ENCODE results near the gene ATG4B.
A peak's percentile ranks its signal among the peaks of the same experiment; 100 is the strongest.
"Not testable (repeated sequence)": the region's sequence is repeated elsewhere in the genome, so short reads cannot be mapped to it uniquely, and the experiment has no call there.

ATG4B gene

DNA sequence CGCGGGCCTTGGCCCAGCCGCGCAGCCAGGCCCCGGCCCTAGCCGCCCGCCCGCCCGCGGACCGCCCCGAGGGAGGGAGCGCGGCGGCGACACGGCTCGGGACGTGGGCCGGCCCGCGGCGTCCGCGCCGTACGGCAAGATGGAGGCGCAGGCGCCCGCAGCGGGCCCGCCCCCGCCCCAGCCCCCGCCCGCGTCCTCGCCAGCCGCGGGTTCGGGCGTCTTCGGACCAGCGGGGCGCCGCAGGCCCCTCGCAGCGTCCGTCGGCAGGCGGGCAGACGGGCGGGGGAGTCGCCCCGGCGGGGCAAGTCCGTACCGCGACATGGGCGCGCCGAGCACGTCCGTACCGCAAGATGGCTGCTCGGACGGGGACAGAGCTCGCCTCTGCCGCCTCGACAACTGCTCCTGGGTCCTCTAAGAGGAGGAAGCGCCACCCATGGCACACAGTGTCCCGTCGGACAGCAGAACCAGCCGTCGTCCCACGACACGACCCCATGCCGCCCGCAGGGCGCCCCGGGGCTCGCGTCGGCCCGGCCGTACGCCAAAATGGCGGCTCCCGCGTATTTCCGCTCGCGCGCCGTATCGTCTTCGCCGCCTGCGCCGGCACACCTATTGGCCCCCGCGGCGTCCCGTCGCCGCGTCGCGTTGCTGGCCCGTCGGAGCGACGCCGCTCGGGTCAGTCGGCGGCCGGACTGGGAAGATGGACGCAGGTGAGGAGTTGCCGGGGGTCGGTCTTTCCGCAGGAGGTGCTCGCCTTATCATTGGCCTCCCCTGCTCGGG lies at the start of gene ATG4B, which contains the start of gene THAP4:
Gene ATG4B (plus strand): TSS at position 676 of the 777 bp plus-strand sequence. CDS start 22 bp downstream, at position 698.
Gene THAP4 (minus strand): TSS at position 141 of the 777 bp plus-strand sequence. CDS start 141 bp downstream, outside the sequence.
- Histone ChIP-seq H3K4me1 (peaks cover 17% of the 10 kb centered on the region), H3K4me3 (ENCODE audit: low read depth, low read length) (peak within 1 kb of the TSS; percentile 86), H3K27ac (peak within 1 kb of the TSS; percentile 100), H3K36me3 (ENCODE audit: control insufficient read depth, insufficient read depth, low read length) (no peaks in the 10 kb centered on the region), H3K9me3 (ENCODE audit: control insufficient read depth, low read length) (no peaks in the 10 kb centered on the region), H3K27me3 (ENCODE audit: control insufficient read depth, insufficient read depth, low read length) (no peaks in the 10 kb centered on the region), H3K4me2 (ENCODE audit: low read length) (peak within 1 kb of the TSS; percentile 95), H2AFZ (peak within 1 kb of the TSS; percentile 91), H3K79me2 (peaks cover 76% of the 10 kb centered on the region), H3K9ac (peak within 1 kb of the TSS; percentile 97)
- TF ChIP-seq, protein P1, sequence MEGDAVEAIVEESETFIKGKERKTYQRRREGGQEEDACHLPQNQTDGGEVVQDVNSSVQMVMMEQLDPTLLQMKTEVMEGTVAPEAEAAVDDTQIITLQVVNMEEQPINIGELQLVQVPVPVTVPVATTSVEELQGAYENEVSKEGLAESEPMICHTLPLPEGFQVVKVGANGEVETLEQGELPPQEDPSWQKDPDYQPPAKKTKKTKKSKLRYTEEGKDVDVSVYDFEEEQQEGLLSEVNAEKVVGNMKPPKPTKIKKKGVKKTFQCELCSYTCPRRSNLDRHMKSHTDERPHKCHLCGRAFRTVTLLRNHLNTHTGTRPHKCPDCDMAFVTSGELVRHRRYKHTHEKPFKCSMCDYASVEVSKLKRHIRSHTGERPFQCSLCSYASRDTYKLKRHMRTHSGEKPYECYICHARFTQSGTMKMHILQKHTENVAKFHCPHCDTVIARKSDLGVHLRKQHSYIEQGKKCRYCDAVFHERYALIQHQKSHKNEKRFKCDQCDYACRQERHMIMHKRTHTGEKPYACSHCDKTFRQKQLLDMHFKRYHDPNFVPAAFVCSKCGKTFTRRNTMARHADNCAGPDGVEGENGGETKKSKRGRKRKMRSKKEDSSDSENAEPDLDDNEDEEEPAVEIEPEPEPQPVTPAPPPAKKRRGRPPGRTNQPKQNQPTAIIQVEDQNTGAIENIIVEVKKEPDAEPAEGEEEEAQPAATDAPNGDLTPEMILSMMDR (IDR thresholded peaks at IDR 0.05): no peak

DNA sequence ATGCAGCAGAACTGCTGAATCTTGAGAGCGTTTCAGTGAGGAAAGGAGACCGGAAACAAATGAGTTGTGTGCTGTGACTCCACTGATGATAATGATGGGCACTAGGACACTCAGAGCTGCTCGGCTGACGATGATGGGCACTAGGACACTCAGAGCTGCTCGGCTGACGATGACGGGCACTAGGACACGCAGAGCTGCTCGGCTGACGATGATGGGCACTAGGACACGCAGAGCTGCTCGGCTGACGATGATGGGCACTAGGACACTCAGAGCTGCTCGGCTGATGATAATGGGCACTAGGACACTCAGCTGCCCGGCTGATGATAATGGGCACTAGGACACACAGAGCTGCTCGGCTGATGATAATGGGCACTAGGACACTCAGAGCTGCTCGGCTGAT lies 47.6 kb upstream of the ATG4B start:
- H3K27ac ChIP-seq; H3K36me3 ChIP-seq (ENCODE audit: control insufficient read depth, insufficient read depth, low read length); H3K4me2 ChIP-seq (ENCODE audit: low read length): not testable (repeated sequence)

DNA sequence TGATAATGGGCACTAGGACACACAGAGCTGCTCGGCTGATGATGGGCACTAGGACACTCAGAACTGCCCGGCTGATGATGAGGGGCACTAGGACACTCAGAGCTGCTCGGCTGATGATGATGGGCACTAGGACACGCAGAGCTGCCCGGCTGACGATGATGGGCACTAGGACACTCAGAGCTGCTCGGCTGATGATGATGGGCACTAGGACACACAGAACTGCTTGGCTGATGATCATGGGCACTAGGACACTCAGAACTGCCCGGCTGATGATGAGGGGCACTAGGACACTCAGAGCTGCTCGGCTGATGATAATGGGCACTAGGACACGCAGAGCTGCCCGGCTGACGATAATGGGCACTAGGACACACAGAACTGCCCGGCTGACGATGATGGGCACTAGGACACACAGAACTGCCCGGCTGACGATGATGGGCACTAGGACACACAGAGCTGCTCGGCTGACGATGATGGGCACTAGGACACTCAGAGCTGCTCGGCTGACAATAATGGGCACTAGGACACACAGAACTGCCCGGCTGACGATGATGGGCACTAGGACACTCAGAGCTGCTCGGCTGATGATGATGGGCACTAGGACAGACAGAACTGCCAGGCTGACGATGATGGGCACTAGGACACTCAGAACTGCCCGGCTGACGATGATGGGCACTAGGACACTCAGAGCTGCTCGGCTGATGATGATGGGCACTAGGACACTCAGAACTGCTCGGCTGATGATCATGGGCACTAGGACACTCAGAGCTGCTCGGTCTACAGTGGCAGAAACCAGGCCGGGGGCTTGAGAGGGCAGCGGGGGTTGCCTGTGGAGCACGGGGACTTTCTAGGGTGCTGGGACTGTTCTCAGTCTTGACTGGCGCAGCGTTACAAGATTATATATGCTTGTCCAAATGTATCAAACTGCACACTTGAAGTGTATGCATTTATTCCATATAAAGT lies 46.7 kb upstream of the ATG4B start:
- H3K9ac ChIP-seq; H3K36me3 ChIP-seq (ENCODE audit: control insufficient read depth, insufficient read depth, low read length); H3K4me3 ChIP-seq (ENCODE audit: low read depth, low read length): not testable (repeated sequence)

More for the DNA sequence above, 47.6 kb upstream of the ATG4B start:
- not testable (repeated sequence) for H2AFZ ChIP-seq; H3K27me3 ChIP-seq (ENCODE audit: control insufficient read depth, insufficient read depth, low read length); H3K9ac ChIP-seq; H3K4me1 ChIP-seq; H3K9me3 ChIP-seq (ENCODE audit: control insufficient read depth, low read length); H3K4me3 ChIP-seq (ENCODE audit: low read depth, low read length)
- H3K79me2 ChIP-seq: peaks cover 18% of the 10 kb centered on the region

DNA sequence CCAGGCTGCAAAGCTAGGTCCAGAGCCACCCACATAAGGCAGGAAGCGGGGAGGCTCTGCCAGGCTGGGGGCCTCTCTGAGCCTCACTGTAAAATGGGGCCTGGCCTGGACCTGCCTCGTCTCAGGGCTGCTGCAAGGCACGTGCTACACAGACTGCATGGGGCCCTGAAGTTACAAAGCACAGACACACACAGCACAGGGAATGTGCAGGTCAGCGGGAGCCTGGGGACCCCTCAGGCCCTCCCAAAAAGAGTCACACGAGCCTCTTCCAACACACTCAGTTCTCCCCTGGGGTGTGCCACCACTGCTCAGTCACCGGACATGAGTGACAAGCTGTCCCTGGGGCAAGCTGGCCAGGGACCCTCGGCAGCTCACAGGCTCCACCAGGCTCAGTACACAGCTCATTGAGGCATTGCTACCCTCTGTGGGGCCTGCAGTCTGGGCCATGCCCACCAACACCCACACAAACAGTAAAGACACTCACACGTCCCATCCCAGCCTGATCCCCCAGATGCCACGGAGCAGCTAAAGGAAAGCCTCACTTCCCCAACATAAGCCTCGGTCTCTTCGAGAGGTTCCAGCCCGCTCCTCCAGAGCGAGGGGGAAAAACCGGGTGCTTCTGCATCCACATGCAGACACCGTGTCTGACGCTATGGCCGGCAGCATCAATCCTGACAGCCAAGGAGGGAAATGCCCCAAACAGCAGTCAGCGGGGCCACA lies 45.2 kb upstream of the ATG4B start:
- Histone ChIP-seq H3K27ac (no peak overlapping the region), H3K4me1 (no peaks in the 10 kb centered on the region), H2AFZ (no peak overlapping the region), H3K4me2 (ENCODE audit: low read length) (no peak overlapping the region), H3K36me3 (ENCODE audit: control insufficient read depth, insufficient read depth, low read length) (no peaks in the 10 kb centered on the region), H3K9ac (no peak overlapping the region), H3K79me2 (peaks cover 15% of the 10 kb centered on the region), H3K27me3 (ENCODE audit: control insufficient read depth, insufficient read depth, low read length) (no peaks in the 10 kb centered on the region), H3K9me3 (ENCODE audit: control insufficient read depth, low read length) (peaks cover 2% of the 10 kb centered on the region), H3K4me3 (ENCODE audit: low read depth, low read length) (no peak overlapping the region)
- TF ChIP-seq, protein P1 (IDR thresholded peaks at IDR 0.05): no peak

More for the DNA sequence above, 46.7 kb upstream of the ATG4B start:
- H3K4me1 ChIP-seq; H3K27me3 ChIP-seq (ENCODE audit: control insufficient read depth, insufficient read depth, low read length); H3K9me3 ChIP-seq (ENCODE audit: control insufficient read depth, low read length); H3K27ac ChIP-seq; H2AFZ ChIP-seq; H3K4me2 ChIP-seq (ENCODE audit: low read length): not testable (repeated sequence)
- H3K79me2 ChIP-seq: peaks cover 16% of the 10 kb centered on the region

DNA sequence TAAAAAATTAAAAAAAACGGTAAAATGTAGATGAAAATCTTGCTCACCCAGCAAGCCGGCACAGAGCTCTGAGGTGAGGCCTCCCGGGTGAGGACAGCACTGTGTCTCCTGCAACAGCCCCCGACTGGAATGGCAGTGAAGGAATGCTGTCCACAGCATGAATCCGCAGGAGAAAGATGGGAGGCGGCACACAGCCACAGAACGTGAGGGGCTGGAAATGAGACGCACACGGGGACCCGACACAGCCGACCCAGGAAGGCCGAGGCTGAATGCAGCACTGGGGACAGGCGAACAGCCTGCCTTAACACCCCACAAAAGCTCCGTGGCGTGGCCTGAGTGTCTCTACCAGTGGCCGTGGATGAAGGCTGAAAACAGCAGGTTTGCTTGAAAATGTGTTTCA lies 44.2 kb upstream of the ATG4B start:
- Histone ChIP-seq H2AFZ (no peak overlapping the region), H3K79me2 (peaks cover 13% of the 10 kb centered on the region), H3K9me3 (ENCODE audit: control insufficient read depth, low read length) (no peaks in the 10 kb centered on the region), H3K27me3 (ENCODE audit: control insufficient read depth, insufficient read depth, low read length) (no peaks in the 10 kb centered on the region), H3K36me3 (ENCODE audit: control insufficient read depth, insufficient read depth, low read length) (no peaks in the 10 kb centered on the region), H3K4me2 (ENCODE audit: low read length) (no peak overlapping the region), H3K9ac (no peak overlapping the region), H3K4me3 (ENCODE audit: low read depth, low read length) (no peak overlapping the region), H3K27ac (no peak overlapping the region), H3K4me1 (no peaks in the 10 kb centered on the region)
- TF ChIP-seq, protein P1 (IDR thresholded peaks at IDR 0.05): no peak

Measured in parathyroid adenoma (tissue), 2 donors.